A673 (cell line): Measurements from ENCODE around the gene THG1L. TPM values are rescaled to one million over a fixed set of nuclear protein-coding genes. Genes with fewer than 3 reads are reported as not detected.

Experiments
- BruUV-seq: library from RNA; stranded (reverse); fragments of 400-500 nt; replicated peaks from 2 replicates; lab custom pipeline; 2021; lab: Mats Ljungman, UMichigan
- CTCF ChIA-PET: fragments of 300-600 bp; sonication (Branson Sonifier 250); formaldehyde crosslinking; loops from one replicate; lab custom pipeline; 2022; ENCODE audit warnings: antibody characterized with exemption; lab: Charles Lee
- POLR2A ChIA-PET: fragments of 300-600 bp; sonication (Branson Sonifier 250); formaldehyde crosslinking; loops from one replicate; lab custom pipeline; 2022; ENCODE audit warnings: antibody characterized with exemption; ENCODE audit not compliant: low non-redundant PET; lab: Charles Lee
- DNase-seq: peaks from one replicate; pipeline ENCODE4 v3.0.0-alpha.2; 2015; ENCODE audit warnings: low spot score
- H3K27ac ChIP-seq: fragments of 200-600 bp; sonication (generic); 2 replicates; pipeline ENCODE4 v1.5.1; 2016; ENCODE audit warnings: mixed run types, low read depth, mild to moderate bottlenecking, mixed read lengths, antibody characterized with exemption, low read length; ENCODE audit not compliant: poor library complexity, severe bottlenecking
- H3K27me3 ChIP-seq: fragments of 200-600 bp; sonication (generic); replicated peaks from 2 replicates; pipeline ENCODE4 v1.6.1; 2017; ENCODE audit warnings: mixed run types, low read depth, mild to moderate bottlenecking, mixed read lengths, antibody characterized with exemption, low read length; ENCODE audit not compliant: insufficient read depth, poor library complexity
- H3K36me3 ChIP-seq: fragments of 200-600 bp; sonication (generic); 2 replicates; pipeline ENCODE4 v1.6.1; 2016; ENCODE audit warnings: mixed run types, mild to moderate bottlenecking, mixed read lengths, antibody characterized with exemption, low read length; ENCODE audit not compliant: insufficient read depth, poor library complexity, severe bottlenecking
- H3K4me1 ChIP-seq: fragments of 200-600 bp; sonication (generic); 2 replicates; pipeline ENCODE4 v1.6.1; 2017; ENCODE audit warnings: mixed run types, mild to moderate bottlenecking, mixed read lengths, antibody characterized with exemption, low read length; ENCODE audit not compliant: insufficient read depth, poor library complexity, severe bottlenecking
- H3K4me3 ChIP-seq: fragments of 200-600 bp; sonication (generic); 2 replicates; pipeline ENCODE4 v1.5.1; 2016; ENCODE audit warnings: low read depth, mixed run types, mild to moderate bottlenecking, mixed read lengths, low read length; ENCODE audit not compliant: poor library complexity, severe bottlenecking
- H3K9me3 ChIP-seq: fragments of 200-600 bp; sonication (generic); 2 replicates; pipeline ENCODE4 v1.6.1; 2016; ENCODE audit warnings: mixed run types, low read depth, mild to moderate bottlenecking, mixed read lengths, antibody characterized with exemption, low read length; ENCODE audit not compliant: poor library complexity, severe bottlenecking
- CTCF ChIP-seq: fragments of 300-800, 200-600 bp; sonication (generic); conservative IDR thresholded peaks from 2 replicates; pipeline ENCODE4 v1.5.1; 2017; ENCODE audit warnings: low read depth, mild to moderate bottlenecking, antibody characterized with exemption, low read length, moderate library complexity, mixed read lengths
- EZH2 ChIP-seq: fragments of 200-600 bp; sonication (generic); IDR thresholded peaks from 2 replicates; pipeline ENCODE4 v1.6.1; 2017; ENCODE audit warnings: borderline replicate concordance, low read depth, mild to moderate bottlenecking, mixed read lengths, antibody characterized with exemption, low read length; ENCODE audit not compliant: poor library complexity, severe bottlenecking
- intact Hi-C: fragments of 100-400 bp; cut with micrococcal nuclease; formaldehyde crosslinking; loops from one replicate; pipeline ENCODE4 v1.10.0; 2022; ENCODE audit not compliant: unreplicated experiment
- total RNA-seq: library from RNA; stranded (reverse); gene quantifications from 2 replicates; pipeline ENCODE4 v1.2.3, GENCODE V29; 2021

Gene THG1L
- total RNA-seq, 1 experiment from 2014 or later = 11.8 TPM

- Histone ChIP-seq H3K4me1 (peaks cover 5% of the 10 kb centered on the region), H3K27ac (no peak overlapping the region), H3K4me3 (no peak overlapping the region), H3K36me3 (no peaks in the 10 kb centered on the region), H3K9me3 (no peaks in the 10 kb centered on the region), H3K27me3 (no peaks in the 10 kb centered on the region)
- intact Hi-C loops = no loop called here
- BruUV-seq = no TSS peak
- ChIA-PET CTCF (no interaction called here), POLR2A (no interaction called here)
- no peak for TF ChIP-seq EZH2
- no peak for TF ChIP-seq CTCF
- no peak for DNase-seq
Measured at GRCh38 chr5:157714596-157714864, 16.7 kb upstream of the THG1L start.

DNA sequence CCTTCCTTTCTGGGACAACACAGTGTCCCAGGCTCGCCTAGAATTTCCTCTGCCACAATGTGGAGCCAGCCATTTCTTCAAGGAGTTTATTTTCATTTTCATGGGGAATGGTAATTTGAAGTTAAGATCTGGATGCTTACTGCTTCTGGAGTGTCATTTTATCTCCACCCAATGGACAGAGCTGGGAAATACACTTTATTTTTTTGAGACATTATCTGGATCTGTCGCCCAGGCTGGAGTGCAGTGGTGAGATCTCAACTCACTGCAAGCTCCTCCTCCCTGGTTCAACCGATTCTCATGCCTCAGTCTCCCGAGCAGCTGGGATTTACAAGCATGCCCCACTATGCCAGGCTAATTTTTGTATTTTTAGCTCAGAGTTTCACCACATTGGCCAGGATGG, 12.7 kb upstream of the THG1L start:
- intact Hi-C loops = loop anchor here (1.0 to 5.0 kb wide), 3 partner anchors 46 to 394 kb away; partner anchors contain the start of gene C5orf52
- no peaks in the 10 kb centered on the region for H3K4me1 ChIP-seq
- peak; percentile 67 for DNase-seq
- no peak overlapping the region for H3K4me3 ChIP-seq
- no TSS peak for BruUV-seq
- TF ChIP-seq CTCF (peak; percentile 56), EZH2 (no peak)
- H3K9me3 ChIP-seq = no peaks in the 10 kb centered on the region
- no peaks in the 10 kb centered on the region for H3K27me3 ChIP-seq
- no peaks in the 10 kb centered on the region for H3K36me3 ChIP-seq
- no peak overlapping the region for H3K27ac ChIP-seq
- CTCF ChIA-PET = interaction anchor here (1.1 to 2.0 kb wide), 3 partner anchors 50 to 390 kb away, joined by 5 to 17 read pairs (median 7); no protein-coding TSS in a partner anchor
- POLR2A ChIA-PET = interaction anchor here (0.6 kb wide), 1 partner anchor 14 kb away, joined by 3 read pairs; no protein-coding TSS in a partner anchor

GRCh38 chr5:157719245-157719644, 12.0 kb upstream of the THG1L start:
- no peak for TF ChIP-seq EZH2
- TF ChIP-seq CTCF = no peak
- CTCF ChIA-PET = interaction anchor here (1.1 to 1.2 kb wide), 2 partner anchors 240 to 391 kb away, joined by 5 to 7 read pairs; no protein-coding TSS in a partner anchor
- H3K27me3 ChIP-seq = no peaks in the 10 kb centered on the region
- BruUV-seq = no TSS peak
- no peaks in the 10 kb centered on the region for H3K9me3 ChIP-seq
- H3K4me1 ChIP-seq = no peaks in the 10 kb centered on the region
- POLR2A ChIA-PET = no interaction called here
- intact Hi-C loops = loop anchor here (5.0 kb wide), 2 partner anchors 47 to 242 kb away; partner anchors contain the start of gene C5orf52
- no peak for DNase-seq
- H3K4me3 ChIP-seq = no peak overlapping the region
- H3K27ac ChIP-seq = no peak overlapping the region
- H3K36me3 ChIP-seq = no peaks in the 10 kb centered on the region
